NCI-H1436 treated with DMSO at 0.1 percent for 48 hours (cell line): ENCODE measurements around the gene SORCS2.

Experiments used
- DNase-seq: peaks from one replicate; lab custom pipeline; 2025; lab: John Stamatoyannopoulos, UW

SORCS2 gene

DNA sequence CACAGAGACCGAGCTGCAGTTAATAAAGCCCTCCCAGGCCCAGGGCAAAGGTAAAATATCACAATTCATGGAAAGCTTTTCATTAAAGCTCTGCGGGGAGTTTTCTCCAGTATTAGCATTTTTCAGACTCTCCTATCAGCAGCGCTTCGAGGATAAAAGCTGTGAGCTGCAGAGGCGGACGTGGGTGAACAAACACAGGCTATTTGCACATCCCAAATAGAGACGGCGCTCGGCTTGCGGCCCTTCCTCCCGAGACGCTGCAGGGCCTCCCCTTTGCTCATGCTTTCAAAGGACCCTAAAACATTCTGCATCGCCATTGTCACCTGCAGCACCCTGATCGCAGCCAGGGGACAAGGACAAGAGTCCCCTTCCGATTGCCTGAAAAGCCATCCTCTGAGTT lies 97.3 kb downstream of the SORCS2 start:
- DNase-seq, result no peak

DNA sequence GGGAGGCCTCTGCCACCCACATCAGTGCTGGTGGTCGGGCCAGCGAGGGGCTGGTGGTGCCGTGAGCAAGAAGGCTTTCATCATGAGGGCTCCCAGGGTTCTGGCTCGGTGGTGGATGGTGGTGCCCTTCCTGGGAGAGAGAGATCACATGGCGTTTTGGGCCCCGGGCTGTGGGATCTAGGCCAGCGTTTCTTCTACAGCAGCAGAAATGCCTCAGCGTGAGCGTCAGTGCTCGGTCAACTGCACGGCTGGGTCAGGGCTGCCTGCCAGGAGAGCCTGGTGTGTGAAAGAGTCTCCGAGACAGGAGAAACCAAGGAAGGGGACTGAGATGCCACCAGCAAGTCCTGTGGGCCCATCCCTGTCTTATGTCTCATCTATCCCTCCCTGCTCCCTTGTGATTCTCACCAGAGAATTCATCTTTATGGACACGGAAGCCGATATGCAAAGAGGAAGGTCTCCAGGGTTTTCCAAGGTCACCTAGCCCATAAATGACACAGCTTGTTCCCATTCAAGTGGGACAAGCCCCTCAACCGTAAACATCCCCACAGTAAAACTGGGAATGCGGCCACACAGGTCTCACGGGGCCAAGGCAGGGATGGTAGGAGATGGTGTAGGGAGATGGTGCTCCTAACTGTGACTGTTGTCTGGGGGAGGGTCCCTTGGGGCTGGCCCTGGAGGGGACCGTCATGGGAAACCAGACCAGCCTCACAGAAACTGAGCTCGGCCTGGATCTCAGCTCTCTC lies 99.2 kb downstream of the SORCS2 start:
- no peak for DNase-seq

DNA sequence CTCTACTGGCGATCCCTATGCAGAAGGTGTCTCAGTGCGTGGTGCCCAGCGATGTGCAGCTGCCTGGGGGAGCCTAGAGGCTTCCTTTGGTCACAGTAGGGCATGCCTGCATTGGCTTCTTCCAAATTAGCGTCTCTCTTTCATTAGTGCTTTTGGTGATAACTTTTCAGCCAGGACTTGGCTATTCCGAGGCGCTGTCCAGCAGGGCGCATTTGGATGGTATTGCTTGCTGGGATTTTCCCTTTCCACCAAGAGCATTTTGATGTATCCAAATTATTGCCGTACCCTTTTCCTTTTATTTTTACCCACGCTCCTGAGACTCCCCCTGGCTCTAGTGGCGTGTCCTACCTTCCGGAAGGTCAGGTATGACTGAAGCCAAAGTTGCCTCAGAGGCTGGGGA lies 101.4 kb downstream of the SORCS2 start:
- DNase-seq, result no peak

DNA sequence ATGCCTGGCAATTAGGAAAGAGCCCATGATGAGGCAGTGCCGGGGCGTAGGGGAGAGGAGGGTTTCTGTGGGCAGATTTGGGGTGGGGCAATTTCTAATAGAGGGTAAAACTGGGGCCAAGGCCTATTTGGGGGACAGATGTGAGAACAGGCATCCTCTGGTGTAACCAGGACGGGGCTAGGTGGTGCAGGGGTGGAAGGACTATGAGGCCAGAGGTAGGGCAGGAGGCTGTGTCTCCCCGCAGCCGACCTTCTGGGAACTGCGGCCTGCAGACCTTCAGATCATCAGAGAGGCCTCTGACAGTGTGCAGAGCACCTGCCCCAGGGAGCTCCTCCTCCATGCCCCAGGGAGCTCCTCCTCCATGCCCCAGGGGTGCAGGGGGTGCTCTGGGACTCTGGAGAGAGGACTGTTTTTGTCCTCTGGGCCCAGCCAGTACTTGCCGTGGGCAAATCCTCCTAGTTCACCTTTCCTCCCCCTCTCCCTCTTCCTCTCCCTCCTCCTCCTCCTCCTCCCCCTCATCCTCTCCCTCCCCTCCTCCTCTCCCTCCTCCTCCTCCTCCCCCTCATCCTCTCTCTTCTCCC lies 101.9 kb downstream of the SORCS2 start:
- no peak for DNase-seq

DNA sequence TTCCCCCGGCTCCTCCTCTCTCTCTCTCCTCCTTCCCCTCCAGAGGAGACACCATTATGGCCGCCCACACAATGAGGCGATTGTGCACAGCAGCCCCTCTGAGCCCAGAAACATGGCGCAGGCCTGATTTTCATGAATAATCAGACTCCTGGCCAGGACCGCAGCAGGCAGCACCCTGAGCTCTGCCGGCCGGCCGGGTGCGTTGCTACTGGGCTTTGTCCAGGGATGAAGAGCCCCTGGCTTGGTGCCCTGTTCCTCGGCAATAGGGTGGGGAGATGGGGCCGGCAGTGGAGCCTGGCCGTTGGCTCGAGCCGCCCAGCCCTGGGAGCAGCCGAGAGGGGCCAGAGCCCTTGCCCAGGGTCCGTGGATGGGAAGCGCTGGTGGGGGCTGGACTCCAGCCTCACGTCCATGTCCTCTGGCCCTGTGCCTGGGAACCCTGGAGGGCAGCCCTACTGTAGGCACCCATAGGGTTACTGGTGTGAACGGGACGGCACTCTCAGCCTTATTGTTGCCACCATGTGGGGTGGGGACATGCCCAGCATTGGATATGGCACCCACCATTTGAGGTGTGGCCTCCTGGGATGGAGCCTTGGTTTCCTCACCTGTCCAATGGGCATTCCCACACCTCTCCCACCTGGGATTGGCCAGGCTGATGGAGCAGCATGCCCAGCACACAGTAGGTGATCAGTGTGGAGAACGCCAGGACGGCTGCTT lies 103.0 kb downstream of the SORCS2 start:
- no peak for DNase-seq

DNA sequence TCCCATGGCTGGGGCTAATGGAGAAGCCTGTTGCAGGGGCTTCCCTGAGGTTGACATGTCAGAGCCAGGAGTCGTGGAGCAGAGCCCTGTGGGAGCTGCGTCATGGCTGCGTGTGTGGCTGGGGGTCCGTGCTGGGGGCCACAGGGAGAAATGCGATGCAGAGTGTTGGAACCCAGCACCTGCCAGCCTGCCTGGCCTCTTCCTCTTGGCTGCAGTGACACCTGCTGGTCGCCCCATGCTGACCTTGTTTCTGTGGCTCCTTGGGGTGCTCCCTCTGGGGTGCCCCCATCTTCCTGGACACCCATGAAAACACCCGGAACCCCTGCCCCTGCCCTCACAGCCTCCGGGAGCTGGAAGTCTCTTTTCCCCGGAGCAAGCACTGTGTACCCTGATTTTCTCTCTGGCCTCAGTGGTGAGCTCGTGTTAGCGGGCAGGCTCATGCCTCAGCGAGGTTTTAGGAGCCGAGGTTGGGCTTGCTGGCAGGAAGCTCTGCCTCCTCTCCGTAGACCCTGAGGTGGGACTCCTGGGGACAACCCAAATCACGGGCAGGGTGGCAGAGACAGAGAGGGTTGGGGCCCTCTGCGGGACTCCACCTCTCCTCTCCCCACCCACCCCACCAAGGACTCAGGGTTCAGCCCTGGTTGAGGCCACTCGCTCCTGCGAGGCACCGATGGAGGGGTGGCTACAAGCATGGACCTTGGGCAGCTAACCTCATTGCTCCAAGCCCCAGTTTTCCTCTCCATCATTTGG lies 103.7 kb downstream of the SORCS2 start:
- no peak for DNase-seq

DNA sequence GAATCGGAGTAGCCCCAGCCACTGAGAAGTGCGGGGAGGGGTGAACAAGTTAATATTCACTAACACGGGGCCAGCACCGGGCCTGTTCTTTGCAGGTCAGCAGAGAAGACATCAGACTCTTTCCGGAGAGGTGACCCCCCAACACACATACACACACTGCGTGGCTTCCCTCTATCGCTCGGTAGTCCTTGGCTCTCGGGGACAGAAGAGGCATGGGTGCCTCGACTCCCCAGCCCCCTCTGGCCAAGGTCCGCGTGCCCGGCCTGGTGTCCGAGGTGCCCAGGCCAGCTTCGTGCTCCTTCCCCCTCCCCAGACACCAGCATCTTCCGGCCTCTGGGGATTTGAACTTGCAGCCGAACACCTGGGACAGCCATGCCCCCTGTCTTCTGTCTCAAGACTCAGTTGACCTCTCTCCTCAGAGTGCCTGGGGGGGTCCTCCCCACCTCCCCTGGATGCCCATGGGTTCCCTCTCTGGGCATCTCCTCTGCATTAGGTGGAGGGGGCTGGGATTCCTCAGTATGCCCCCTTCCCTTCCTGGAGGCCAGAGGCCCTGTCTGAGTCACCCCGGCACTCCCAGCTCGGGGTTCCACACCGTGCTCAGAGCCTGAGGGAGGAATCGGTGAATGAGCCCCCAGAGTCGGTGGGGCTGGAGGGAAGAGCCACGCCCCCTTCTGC lies 104.5 kb downstream of the SORCS2 start:
- no peak for DNase-seq

DNA sequence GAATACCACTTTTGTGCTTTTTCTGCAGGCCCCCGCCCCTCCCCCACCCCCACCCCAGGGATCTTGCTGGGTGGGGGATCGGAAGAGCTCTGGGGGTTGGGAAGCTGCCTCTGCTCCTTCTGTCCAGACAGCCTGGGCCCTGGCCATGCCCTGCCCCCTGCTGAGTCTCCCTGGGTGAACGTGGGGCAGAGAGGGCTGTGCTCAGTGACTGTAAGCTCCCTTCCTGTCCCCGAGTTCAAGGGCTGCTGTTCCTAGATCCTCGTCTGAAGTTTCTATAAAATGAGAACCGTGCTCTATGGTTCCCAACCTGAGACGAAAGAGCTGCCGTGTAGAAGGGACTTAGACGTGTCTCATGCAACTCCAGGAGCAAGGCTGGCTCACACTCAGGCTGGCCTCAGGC lies 105.0 kb downstream of the SORCS2 start:
- DNase-seq, result no peak

DNA sequence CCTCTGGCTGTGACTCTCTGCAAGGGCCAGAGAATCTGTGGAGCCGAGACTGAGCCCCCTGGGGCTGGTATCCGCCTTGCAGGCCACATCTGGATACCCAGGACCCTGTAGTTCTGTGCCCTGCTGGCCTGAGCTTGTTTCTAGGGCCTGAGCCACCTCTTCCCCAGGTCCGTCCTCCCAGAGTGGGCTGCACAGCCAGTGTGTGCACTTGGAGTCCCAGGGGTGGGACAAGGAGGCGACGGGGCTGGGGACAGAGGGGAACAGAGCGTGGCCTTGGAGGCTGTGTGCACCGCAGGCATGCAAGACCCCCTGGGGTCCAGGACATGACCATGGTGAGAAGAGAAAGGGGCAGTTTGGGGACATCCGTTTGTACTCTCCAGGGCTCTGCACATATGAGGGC lies 105.5 kb downstream of the SORCS2 start:
- DNase-seq, result no peak

DNA sequence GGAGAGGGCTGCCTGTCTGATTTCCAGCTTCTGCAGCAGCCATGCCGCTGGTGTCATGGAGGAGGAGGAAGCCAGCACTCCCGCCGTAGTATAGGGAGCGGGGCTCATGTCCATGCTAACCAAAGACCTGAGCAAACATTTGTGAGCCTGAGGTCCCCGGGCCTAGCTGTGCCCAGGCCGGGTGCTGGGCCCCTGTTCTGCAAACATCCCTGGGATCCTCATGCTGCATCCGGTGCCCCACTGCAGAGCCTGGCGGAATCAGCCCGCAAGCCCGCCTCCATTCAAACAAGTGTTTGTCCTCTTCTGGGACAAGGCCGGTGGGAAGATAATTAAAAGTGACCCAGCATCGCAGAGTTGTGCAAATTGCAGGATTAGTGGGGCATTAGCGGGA lies 106.3 kb downstream of the SORCS2 start:
- DNase-seq, result no peak

DNA sequence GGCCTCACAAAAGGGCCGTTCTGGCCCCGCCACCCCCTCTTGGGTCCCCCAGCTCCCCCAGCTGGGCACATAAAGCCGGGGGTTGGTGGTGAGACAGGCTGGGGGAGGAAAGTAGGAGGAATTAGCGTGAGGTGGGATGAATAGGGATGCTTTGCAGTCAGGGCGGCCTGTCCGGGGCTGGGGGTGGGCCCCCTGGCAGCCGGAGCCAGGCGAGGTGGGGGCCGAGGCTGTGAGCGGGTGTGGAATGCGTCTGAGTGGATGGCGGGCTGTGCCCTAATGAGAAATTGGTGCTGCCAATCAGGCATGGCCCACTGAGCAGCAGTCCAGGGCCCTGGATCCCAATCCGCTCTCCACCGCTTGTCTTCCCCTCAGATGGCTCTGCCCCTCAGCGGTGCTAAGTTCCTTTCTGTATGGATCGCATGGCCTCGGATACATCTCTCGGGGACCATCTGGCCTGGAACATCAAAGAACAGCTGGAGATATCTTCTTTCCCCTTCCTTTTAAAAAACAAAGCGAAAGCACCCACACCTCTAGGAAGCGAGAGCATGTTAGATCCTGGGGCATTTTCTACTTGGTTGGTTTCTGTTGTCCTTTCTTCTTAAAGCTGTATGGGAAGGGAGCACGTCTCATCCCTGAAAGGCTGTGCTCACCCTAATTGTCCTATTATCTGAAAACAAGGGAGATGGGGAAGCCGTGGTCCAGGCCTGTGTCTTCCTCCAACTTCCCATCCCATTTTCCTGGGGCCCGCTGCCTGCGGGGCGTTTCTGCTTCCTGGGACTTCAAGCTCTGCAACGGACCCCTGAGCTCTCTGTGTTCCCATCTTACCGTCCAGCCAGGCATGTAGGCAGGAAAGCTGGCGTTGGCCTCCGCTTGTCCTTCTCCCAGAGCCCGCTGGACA lies 106.9 kb downstream of the SORCS2 start:
- DNase-seq, result no peak

DNA sequence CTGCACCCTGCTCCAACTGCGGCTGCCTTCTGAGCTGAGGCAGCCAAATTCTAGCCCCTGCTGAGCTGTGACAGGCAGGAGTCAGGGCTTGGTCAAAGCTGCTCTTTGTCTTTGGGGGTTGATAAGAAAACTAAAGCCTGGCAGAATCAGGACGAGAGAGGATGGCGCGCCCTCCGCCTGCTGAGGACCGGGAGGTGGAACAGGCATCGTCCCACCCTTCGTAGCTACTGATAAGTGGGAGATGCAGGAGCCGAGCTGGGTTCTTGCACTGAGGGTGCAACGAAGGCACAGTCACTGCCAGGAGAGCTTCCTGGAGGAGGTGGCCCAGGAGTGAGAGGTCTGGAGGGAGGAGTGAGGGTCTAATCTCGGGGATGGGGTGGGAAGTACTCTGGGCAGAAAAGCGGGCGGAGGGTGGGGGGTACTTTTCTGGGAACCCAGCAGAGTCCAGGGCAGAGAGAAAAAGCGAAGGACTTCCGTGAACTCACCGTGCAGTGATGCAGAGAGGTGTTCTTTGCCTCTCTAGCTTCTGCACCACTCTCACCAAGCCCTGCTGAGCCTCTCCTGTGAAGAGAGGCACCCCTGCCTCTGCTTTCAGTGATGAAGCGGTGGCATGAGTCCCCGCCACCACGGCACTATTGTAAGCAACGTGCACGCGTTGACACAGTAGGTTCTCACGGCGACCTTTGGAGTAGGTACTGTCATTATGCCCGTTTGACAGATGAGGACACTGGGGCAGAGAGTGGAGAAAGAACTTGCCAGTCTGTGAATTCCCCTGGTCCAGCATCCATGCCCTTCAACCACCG lies 107.8 kb downstream of the SORCS2 start:
- DNase-seq, result no peak

DNA sequence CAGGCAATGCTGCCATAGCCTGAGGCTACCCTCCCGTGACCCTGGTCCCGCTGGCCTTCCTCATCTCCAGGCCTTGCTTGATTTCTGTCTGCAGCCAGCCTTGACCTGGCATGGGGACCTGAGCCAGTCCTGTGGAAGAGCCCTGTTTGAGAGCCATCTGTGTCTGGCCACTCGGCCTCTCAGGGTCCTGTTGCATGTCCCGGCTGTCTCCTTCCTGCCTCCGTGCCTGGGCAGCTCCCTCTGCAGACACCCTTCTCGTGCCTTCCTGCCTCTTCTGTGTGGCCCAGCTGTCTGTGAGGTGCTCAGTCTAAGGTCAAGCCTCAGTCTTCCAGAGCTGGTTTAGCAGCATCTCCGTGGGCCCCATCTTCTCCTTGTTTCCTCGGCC lies 108.4 kb downstream of the SORCS2 start:
- DNase-seq, result no peak

DNA sequence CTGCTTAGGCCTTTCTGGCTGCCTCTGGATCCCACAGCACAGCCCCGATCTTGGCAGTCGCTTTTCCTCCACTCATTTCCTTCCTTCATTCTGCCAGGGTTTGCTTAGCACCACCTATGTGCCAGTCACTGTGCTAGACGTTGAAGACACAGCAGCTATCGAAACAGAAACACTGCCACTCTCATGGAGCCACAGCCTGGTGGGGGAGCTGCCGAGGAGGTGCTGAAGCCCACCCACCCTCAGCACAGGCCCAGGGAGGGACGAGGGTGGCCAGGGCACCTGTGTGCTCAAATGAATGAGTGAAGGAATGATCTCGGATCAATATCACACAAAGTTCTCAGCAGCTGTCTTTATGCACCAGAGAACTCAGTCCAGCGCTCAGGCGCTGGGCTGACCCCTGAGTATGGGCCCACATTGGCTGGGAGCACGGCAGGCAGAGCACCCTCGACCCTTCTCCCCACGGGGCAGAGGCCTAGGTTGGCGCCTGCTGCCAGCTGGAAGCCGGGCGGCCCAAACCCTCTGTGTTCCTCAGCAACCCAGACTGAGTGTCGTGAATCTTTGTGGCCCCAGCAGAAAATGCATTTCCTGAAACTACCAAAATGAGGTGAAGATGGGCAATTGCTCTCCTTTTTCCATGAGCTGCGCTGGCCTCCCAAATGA lies 108.9 kb downstream of the SORCS2 start:
- DNase-seq, result no peak

DNA sequence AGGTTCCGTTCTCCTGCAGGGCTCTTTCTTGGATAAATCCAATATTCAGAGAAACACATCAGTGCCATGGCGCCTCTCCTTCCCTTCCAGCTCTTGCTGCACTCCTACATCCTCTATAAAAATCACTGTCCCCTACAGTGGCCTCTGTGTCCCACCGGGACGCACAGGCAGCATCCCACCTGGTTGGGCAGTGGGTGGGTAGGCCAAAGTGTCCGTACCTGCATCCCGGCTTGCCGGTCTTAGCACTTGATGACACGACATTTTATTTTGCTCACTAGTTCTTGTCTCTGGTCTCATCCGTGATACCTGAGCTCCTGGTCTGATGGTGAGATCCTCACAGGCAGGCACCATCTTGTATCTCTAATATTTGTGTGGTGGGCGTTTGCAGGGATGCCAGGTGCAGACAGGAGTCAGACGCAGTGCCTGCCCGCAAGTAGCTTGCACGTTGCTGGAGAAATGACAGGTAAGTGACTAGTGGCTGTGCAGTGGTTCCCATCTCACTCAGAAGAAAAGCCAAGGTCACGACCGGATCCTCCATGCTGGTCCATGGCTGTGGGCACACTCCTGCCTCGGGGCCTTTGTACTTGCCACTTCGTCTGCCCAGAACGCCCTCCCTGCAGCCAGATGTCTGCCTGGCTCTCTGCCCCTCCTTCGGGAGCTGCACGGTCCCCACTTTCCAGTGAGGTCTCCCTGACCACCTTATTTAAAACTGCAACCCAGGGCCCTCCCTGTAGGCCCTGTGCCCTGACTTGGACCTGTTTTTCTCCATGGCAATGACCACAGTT lies 109.7 kb downstream of the SORCS2 start:
- no peak for DNase-seq

DNA sequence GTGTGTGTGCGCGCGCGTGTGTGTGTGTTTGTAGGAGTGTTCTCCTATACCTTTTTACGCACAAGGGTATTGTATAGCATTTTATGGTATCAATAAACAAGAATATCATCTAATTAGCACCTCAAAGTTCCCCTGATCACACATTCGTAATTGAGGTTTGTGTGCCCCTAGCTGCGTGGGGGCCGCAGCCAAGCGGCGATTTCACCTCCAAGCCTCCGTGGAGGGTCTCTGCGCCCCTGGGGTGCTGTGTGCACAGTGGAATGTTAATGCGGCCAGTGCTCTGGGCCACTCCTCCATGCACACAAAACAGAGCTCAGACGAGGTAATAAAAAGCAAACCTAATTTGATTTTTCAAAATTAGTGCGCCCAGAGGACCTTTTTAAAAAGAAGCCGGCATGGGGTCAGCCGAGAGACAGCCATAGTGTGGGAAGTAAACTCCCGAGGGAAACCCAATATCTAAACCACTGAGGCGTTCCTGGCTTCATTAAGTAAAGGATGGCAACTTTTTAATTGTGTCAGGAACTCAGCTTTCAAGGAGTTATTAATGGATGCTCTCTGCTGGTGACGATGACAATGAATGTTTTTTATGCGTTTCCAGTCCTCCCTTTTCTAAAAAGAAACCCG lies 110.6 kb downstream of the SORCS2 start:
- DNase-seq, result no peak

DNA sequence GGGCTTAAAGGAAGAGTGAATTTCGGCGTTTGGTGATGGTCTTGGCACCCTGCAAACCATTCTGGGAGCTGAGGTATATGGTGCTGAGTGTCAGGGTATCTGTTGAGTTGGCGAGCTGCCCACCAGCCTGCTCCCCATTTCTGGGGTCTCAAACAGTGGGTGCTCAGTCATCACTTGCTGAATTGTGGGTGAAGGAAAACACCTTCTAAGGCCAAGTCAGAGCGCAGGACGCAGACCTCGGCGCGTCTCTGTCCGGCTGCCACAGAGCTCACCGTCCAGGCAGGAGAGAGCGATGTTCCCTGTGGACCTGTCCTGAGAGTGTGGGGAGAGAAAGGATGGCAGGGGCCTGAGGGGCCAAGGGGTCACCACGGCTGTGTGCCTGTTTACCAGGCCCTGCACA lies 111.2 kb downstream of the SORCS2 start:
- no peak for DNase-seq

DNA sequence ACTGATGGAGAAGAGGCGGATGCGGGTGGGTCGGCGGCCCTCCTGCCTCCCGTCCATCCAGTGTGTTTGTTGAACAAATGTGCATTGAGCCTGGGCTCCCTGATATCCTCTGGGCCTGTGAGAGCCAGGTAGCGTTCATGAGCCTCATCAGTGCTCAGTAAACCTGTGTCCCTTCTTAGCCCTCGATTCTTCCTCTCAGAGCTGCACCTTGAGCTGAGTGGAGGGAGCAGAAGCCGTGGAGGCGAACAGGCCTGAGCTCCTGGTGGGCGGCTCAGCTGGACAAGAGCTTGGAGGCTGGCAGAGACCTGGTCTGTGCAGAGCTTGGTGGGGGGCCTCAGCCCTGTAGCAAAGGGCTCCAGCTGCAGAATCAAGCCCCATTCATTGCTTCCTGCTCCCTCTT lies 112.1 kb downstream of the SORCS2 start:
- DNase-seq, result no peak
